Iris pigment epithelial cell (primary cell): ENCODE data around the gene MPZL2.
A peak's percentile ranks its signal among the peaks of the same experiment; 100 is the strongest.

ENCODE experiments used
- DNase-seq: peaks from one replicate; pipeline ENCODE4 v3.0.0-alpha.2; 2011; ENCODE audit warnings: low read depth

MPZL2 gene

GRCh38 chr11:118219244-118219643, 44.9 kb downstream of the MPZL2 start:
- no peak for DNase-seq

GRCh38 chr11:118217575-118217974, 46.5 kb downstream of the MPZL2 start:
- DNase-seq: no peak

DNA sequence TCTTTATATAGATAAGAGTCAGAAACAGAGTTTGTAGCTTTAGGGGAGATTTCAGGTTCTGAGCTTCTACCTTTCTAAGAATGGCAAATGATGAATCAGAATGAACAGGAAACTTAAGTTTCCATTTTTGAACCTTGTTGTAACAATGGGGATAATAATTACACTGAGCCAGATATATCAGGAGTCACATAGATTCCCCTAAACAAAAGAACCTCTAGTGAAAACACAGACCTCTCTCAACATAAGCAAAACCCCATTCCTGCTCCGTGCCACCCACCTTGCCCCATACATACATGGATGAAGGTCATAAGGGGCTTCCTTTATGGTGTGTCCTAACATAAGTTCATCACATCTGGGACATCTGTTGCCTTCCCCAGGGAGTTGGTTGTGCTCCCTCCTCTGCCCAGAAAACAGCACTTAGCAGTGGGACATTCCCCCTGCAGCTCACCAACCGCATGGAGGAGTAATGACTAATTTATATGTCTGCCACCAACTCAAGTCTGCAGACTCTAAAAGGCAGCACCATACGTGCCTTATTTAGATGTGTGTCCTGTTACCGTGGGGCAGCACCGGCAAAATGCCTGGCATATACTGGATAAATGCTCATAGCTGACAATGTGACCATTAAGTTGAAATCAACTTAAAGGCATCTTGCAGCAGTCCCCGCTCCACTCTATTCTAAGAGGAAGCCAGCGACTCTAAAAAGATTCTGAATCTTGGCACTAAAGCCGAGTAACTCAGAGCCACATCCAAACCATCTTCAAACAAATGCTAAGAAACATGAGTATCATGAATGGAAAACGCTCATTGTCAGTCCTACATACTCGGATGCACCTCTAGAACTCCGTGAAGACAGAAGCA, 47.2 kb downstream of the MPZL2 start:
- no peak for DNase-seq

DNA sequence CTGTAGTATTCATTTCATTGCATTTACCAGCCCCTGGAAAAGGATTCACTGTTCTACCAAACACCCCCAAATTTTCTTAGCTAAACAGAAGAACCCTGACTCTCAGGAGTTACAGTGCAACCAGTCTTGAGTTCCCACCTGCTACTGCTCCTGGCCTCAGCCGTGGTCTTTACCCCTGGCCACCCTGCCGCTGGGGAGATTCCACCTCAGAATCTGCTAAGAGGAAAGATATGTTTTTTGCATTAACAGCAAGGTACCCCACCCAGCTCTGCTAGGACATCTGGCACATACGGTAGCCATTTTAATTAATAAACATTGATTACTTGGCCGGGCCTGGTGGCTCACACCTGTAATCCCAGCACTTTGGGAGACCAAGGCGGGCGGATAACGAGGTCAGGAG, 48.3 kb downstream of the MPZL2 start:
- no peak for DNase-seq

- no peak for DNase-seq
Measured at GRCh38 chr11:118215262-118215661, 48.8 kb downstream of the MPZL2 start.

DNA sequence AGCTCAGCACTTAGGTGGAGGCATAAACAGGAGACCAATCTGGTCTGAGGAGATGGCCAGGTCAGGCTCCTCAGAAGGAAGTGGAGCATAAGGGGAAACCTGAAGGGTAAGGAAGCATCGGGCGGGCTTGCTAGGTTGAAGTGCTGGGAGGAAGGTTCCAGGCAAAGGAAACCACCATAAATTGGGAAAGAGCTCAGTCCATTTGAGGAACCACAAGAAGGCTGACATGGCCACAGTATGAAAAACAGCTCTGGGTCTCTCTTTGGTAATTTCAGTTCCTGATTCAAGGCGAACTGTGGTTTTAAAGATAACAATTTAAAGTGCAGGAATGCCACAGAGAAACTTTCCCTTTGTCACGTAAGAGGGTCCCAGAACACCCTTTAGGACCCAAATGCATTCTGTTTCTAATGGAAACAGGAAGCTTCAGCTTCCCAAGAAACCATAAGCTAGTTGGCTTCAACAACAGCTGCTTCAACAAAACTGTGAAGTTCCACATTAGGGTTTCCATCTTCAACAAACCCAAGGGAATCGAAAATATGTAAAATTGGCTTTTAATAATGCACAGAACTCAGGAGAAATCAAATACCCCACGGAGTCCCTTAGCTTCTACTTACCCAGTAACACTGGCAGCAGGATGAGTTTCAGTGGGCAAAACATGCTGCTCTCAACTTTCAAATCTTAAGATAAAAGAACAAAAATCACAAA, 49.7 kb downstream of the MPZL2 start:
- no peak for DNase-seq

- no peak for DNase-seq
Measured at GRCh38 chr11:118213781-118214180, 50.3 kb downstream of the MPZL2 start.

GRCh38 chr11:118213201-118213600, 50.9 kb downstream of the MPZL2 start:
- DNase-seq: no peak

DNA sequence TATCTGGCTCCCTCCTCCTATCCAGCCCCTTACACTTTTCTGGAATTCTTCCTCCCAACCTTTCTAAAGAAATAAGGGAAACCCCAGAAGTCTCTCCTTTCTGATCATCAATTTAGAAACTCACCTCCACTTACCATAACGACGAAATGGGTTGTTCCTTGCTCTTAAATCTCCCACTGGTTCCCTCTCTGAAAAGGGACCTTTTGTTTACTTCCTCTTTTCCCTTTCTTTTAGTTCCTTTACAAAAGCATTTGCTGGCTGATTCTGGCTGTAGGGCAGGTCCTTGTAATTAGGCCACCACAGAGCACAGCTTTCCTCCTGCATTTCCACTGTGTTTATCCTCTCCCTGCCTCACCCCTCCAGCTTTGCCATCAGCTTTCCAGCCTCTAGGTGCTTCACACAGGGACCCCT, 51.3 kb downstream of the MPZL2 start:
- DNase-seq: no peak

- DNase-seq: peak; percentile 6
Measured at GRCh38 chr11:118212131-118212725, 51.9 kb downstream of the MPZL2 start.

DNA sequence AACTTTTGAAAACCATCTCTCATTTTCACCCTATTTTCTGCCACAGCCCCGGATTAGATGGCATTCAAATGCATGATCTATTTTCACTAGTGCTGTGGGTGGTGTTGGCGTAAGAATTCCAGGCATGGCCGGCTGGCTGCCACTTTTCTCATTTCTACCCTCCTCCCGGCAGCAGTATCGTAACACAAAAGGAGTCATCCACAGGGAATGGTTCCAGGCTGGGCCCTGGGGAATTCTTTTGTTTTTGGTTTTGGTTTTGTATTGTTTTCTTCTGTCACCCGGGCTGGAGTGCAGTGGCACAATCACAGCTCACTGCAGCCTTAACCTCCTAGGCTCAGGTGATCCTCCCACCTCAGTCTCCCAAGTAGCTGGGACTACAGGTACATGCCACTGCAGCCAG, 53.1 kb downstream of the MPZL2 start:
- DNase-seq: no peak

GRCh38 chr11:118210323-118210722, 53.8 kb downstream of the MPZL2 start:
- no peak for DNase-seq

DNA sequence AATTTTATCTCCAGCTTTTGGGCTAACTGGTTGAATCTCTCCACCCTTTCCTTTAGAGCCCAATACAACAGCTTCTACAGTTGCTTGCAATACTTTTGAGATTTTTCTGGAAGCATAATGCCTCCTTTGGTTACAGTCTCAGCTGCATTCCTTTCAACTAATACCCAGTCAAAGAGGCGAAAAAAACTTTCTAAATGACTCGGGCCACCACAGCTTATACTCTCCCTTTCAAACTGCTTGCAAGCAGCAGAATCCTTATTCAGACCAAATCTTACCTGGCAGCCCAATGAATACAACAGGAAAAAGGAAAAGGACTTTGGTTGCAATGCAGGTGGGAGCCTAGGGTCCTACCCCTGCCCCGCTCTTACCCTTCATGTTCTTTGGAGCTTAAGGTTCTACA, 55.1 kb downstream of the MPZL2 start:
- DNase-seq: no peak

DNA sequence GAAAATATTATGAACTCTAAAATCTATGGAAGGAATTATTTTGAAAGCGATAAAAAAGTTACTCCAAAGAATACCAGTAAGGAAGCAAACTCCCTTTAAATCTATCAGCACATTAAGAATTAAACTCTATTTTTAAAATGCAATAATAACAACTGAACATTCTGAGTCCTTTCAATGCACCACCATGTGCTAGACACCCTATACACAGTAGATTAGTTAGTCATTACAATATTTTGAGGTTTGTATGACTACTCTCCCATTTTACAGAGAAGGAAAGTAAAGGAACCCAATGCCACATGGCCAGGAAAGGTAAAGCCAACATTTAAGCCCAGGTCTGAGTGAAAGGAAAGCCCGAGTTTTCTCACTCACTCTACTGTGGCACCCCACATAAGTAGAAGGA, 57.0 kb downstream of the MPZL2 start:
- no peak for DNase-seq

GRCh38 chr11:118206391-118207031, 57.6 kb downstream of the MPZL2 start:
- no peak for DNase-seq

DNA sequence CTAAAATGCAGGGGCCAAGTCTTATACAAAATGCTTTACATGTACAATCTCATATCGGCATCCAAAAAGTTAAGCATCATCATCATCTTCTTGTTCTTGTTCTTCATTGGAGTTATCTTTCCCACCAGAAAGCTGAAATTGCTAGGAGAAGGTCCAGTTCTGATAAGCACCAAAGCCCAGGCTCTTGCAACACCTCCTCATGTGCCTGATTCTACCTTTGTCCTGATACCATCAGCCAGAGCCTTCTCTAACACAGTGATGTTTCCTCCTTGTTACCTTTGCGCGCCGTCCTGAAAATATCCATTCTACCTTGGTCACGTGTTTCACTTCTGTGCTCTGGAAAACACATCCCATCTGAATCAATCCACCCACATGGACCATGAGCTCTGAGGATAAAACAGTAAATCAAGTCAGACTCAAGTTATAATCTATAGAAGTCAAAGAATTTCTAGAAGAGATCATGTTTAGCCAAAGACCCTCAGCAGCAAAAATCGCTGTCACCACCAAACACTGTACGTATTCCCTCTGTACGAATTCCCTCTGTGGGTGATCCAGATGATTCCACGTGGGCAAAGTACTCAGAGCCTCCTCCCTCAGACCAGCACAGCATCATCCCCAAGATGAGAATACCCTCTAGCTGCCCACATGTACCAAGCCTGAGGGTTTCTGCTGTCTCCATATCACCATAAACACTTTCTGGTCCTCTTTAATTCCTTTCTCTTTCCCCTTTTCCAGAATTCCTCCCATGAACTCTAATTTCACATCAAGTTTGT, 58.3 kb downstream of the MPZL2 start:
- no peak for DNase-seq
